HepG2 (cell line): ENCODE measurements around the gene XKR7. TPM values are rescaled to one million over a fixed set of nuclear protein-coding genes. Genes with fewer than 3 reads are reported as not detected.

Experiments
- GATA4 ChIP-seq: sonication (generic); IDR thresholded peaks from 2 replicates; pipeline ENCODE4 v1.6.1; 2016; ENCODE audit warnings: antibody characterized with exemption, low read depth, borderline replicate concordance
- NCOA2 ChIP-seq: sonication (generic); formaldehyde crosslinking; IDR thresholded peaks from 2 replicates; pipeline ENCODE4 v1.8.0; 2022; ENCODE audit warnings: inconsistent platforms
- RFX3 ChIP-seq: IDR thresholded peaks from 2 replicates; pipeline ENCODE4 v1.6.1; 2016; ENCODE audit warnings: missing biosample characterization, missing genetic modification reagents
- SYNCRIP ChIP-seq: fragments of 200-400 bp; formaldehyde crosslinking; IDR thresholded peaks from 2 replicates; pipeline ENCODE4 v1.6.1; 2018; ENCODE audit warnings: mild to moderate bottlenecking, low read depth, low read length; ENCODE audit not compliant: insufficient read depth
- ZNF138 ChIP-seq: sonication (generic); formaldehyde crosslinking; IDR thresholded peaks from 2 replicates; pipeline ENCODE4 v1.5.0; 2020; ENCODE audit warnings: mild to moderate bottlenecking, low read depth, missing genetic modification reagents
- polyA plus RNA-seq, 8 experiments: library from polyadenylated mRNA; depleted of rRNA in 3 of 8; stranded (reverse) in 7 of 8; unstranded in 1 of 8; fragments of >200 nt; fragmentation: Illumina TruSeq in 4 of 8; extraction: Trizol in 4 of 8; gene quantifications; 2 replicates each; pipeline versions ENCODE4 v1.2.1 to v1.2.3, GENCODE V29; 2011 to 2016; ENCODE audit warnings: low read depth in 4 of 8, missing spikeins in 1 of 8, mixed read lengths in 1 of 8; ENCODE audit not compliant: insufficient read depth in 1 of 8
- total RNA-seq, 5 experiments: library from RNA; depleted of rRNA; stranded (reverse); fragments of >200 nt; fragmentation: Illumina TruSeq; extraction: Trizol; gene quantifications; 2 replicates each; pipeline ENCODE4 v1.2.3, GENCODE V29; 2016; ENCODE audit warnings: low read depth in 1 of 5
- TF ChIP-seq, protein P1 (sequence below): sonication (generic); formaldehyde crosslinking; IDR thresholded peaks from 2 replicates; pipeline ENCODE4 v1.4.0; 2020; ENCODE audit warnings: missing genetic modification reagents
- TF ChIP-seq, protein P2 (sequence below): sonication (generic); formaldehyde crosslinking; IDR thresholded peaks from 2 replicates; pipeline ENCODE4 v1.4.0; 2020; ENCODE audit warnings: mild to moderate bottlenecking, missing genetic modification reagents, borderline replicate concordance
- TF ChIP-seq, protein P3 (sequence below): sonication (generic); formaldehyde crosslinking; IDR thresholded peaks from 2 replicates; pipeline ENCODE4 v1.4.0; 2020; ENCODE audit warnings: mild to moderate bottlenecking, missing genetic modification reagents
- TF ChIP-seq, protein P4 (sequence below): sonication (generic); formaldehyde crosslinking; IDR thresholded peaks from 2 replicates; pipeline ENCODE4 v1.5.1; 2020; ENCODE audit warnings: missing genetic modification reagents, mild to moderate bottlenecking, borderline replicate concordance
- TF ChIP-seq, protein P5 (sequence below): sonication (generic); formaldehyde crosslinking; conservative IDR thresholded peaks from 2 replicates; pipeline ENCODE4 v1.5.0; 2020; ENCODE audit warnings: missing genetic modification reagents
- TF ChIP-seq, protein P6 (sequence below): sonication (generic); formaldehyde crosslinking; IDR thresholded peaks from 2 replicates; pipeline ENCODE4 v1.9.0; 2021; ENCODE audit warnings: missing genetic modification reagents, mild to moderate bottlenecking, borderline replicate concordance

XKR7 gene
- total and polyA plus RNA-seq, 2 of the 13 experiments (the other 11 are each of a cell fraction or from before 2014, with no cell fraction given), result not detected

DNA sequence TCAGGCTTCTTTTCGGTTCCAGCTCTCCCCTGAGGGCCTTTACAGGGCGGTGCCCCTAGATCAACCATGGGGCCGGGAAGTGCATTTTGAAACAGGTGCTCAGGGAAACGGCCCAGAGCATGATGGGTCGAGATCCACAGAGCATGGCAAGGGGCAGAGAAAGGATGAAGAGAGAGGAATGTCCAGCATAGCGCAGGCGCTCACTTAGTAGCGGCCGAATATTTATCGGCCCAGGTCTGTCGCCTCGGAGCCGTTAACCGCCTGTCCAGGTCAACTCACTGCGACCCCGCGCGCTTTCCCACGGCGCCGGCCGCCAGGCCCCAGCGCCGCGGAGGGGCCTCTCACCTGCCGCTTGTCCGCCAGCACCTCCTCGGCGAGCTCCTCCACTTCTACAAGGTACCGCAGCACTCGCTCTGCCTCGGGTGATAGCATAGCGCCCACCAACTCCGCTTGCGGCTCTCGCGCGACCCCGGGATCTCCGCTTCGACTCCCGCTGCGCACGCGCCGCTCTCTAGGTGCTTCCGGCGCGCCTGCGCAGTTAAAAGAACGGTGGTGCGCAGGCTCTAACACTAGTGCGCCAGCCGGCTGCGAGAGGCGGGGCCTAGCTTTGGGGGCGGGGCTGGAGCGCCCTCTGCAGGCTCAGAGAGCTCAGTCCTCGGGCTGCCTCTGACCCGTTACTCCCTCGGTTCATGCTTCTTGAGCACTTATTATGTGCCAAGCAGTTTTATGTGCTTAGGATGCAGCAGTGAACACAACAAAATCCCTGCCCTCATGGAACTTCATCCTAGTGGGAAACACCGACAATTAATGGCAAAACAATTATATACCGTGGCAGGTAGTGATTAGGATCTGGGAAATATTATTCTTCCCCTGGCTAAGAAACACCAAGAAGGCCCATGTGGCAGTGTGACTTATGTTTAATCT is 16.2 kb upstream of the XKR7 start, which contains the start of gene PDRG1 (continued):
- TF ChIP-seq, protein P1, sequence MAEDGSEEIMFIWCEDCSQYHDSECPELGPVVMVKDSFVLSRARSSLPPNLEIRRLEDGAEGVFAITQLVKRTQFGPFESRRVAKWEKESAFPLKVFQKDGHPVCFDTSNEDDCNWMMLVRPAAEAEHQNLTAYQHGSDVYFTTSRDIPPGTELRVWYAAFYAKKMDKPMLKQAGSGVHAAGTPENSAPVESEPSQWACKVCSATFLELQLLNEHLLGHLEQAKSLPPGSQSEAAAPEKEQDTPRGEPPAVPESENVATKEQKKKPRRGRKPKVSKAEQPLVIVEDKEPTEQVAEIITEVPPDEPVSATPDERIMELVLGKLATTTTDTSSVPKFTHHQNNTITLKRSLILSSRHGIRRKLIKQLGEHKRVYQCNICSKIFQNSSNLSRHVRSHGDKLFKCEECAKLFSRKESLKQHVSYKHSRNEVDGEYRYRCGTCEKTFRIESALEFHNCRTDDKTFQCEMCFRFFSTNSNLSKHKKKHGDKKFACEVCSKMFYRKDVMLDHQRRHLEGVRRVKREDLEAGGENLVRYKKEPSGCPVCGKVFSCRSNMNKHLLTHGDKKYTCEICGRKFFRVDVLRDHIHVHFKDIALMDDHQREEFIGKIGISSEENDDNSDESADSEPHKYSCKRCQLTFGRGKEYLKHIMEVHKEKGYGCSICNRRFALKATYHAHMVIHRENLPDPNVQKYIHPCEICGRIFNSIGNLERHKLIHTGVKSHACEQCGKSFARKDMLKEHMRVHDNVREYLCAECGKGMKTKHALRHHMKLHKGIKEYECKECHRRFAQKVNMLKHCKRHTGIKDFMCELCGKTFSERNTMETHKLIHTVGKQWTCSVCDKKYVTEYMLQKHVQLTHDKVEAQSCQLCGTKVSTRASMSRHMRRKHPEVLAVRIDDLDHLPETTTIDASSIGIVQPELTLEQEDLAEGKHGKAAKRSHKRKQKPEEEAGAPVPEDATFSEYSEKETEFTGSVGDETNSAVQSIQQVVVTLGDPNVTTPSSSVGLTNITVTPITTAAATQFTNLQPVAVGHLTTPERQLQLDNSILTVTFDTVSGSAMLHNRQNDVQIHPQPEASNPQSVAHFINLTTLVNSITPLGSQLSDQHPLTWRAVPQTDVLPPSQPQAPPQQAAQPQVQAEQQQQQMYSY (CRISPR knock-in tag), result peak; percentile 81; the same call in 1 of the 2 replicates
- TF ChIP-seq, protein P2, sequence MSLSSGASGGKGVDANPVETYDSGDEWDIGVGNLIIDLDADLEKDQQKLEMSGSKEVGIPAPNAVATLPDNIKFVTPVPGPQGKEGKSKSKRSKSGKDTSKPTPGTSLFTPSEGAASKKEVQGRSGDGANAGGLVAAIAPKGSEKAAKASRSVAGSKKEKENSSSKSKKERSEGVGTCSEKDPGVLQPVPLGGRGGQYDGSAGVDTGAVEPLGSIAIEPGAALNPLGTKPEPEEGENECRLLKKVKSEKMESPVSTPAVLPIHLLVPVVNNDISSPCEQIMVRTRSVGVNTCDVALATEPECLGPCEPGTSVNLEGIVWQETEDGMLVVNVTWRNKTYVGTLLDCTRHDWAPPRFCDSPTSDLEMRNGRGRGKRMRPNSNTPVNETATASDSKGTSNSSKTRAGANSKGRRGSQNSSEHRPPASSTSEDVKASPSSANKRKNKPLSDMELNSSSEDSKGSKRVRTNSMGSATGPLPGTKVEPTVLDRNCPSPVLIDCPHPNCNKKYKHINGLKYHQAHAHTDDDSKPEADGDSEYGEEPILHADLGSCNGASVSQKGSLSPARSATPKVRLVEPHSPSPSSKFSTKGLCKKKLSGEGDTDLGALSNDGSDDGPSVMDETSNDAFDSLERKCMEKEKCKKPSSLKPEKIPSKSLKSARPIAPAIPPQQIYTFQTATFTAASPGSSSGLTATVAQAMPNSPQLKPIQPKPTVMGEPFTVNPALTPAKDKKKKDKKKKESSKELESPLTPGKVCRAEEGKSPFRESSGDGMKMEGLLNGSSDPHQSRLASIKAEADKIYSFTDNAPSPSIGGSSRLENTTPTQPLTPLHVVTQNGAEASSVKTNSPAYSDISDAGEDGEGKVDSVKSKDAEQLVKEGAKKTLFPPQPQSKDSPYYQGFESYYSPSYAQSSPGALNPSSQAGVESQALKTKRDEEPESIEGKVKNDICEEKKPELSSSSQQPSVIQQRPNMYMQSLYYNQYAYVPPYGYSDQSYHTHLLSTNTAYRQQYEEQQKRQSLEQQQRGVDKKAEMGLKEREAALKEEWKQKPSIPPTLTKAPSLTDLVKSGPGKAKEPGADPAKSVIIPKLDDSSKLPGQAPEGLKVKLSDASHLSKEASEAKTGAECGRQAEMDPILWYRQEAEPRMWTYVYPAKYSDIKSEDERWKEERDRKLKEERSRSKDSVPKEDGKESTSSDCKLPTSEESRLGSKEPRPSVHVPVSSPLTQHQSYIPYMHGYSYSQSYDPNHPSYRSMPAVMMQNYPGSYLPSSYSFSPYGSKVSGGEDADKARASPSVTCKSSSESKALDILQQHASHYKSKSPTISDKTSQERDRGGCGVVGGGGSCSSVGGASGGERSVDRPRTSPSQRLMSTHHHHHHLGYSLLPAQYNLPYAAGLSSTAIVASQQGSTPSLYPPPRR (CRISPR knock-in tag), result no peak
- TF ChIP-seq, protein P3, sequence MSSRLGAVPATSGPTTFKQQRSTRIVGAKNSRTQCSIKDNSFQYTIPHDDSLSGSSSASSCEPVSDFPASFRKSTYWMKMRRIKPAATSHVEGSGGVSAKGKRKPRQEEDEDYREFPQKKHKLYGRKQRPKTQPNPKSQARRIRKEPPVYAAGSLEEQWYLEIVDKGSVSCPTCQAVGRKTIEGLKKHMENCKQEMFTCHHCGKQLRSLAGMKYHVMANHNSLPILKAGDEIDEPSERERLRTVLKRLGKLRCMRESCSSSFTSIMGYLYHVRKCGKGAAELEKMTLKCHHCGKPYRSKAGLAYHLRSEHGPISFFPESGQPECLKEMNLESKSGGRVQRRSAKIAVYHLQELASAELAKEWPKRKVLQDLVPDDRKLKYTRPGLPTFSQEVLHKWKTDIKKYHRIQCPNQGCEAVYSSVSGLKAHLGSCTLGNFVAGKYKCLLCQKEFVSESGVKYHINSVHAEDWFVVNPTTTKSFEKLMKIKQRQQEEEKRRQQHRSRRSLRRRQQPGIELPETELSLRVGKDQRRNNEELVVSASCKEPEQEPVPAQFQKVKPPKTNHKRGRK, result no peak
- TF ChIP-seq, protein P4, sequence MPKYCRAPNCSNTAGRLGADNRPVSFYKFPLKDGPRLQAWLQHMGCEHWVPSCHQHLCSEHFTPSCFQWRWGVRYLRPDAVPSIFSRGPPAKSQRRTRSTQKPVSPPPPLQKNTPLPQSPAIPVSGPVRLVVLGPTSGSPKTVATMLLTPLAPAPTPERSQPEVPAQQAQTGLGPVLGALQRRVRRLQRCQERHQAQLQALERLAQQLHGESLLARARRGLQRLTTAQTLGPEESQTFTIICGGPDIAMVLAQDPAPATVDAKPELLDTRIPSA (CRISPR knock-in tag), result no peak
- TF ChIP-seq, protein P5, sequence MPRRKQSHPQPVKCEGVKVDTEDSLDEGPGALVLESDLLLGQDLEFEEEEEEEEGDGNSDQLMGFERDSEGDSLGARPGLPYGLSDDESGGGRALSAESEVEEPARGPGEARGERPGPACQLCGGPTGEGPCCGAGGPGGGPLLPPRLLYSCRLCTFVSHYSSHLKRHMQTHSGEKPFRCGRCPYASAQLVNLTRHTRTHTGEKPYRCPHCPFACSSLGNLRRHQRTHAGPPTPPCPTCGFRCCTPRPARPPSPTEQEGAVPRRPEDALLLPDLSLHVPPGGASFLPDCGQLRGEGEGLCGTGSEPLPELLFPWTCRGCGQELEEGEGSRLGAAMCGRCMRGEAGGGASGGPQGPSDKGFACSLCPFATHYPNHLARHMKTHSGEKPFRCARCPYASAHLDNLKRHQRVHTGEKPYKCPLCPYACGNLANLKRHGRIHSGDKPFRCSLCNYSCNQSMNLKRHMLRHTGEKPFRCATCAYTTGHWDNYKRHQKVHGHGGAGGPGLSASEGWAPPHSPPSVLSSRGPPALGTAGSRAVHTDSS (CRISPR knock-in tag), result 0 out of 2 replicates have a peak, but pooled peaks have one; percentile 36
- TF ChIP-seq GATA4, result no peak
- no peak for TF ChIP-seq SYNCRIP
- TF ChIP-seq RFX3 (CRISPR knock-in tag), result no peak
- no peak; the same call in 1 of the 2 replicates for TF ChIP-seq ZNF138 (CRISPR knock-in tag)
- TF ChIP-seq, protein P6, sequence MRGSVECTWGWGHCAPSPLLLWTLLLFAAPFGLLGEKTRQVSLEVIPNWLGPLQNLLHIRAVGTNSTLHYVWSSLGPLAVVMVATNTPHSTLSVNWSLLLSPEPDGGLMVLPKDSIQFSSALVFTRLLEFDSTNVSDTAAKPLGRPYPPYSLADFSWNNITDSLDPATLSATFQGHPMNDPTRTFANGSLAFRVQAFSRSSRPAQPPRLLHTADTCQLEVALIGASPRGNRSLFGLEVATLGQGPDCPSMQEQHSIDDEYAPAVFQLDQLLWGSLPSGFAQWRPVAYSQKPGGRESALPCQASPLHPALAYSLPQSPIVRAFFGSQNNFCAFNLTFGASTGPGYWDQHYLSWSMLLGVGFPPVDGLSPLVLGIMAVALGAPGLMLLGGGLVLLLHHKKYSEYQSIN (CRISPR knock-in tag), result no peak
- peak; percentile 69; the same call in 1 of the 2 replicates for TF ChIP-seq NCOA2 (CRISPR knock-in tag)
